ENCODE measurements around the gene USE1.
A peak's percentile ranks its signal among the peaks of the same experiment; 100 is the strongest.

Gene USE1

DNA sequence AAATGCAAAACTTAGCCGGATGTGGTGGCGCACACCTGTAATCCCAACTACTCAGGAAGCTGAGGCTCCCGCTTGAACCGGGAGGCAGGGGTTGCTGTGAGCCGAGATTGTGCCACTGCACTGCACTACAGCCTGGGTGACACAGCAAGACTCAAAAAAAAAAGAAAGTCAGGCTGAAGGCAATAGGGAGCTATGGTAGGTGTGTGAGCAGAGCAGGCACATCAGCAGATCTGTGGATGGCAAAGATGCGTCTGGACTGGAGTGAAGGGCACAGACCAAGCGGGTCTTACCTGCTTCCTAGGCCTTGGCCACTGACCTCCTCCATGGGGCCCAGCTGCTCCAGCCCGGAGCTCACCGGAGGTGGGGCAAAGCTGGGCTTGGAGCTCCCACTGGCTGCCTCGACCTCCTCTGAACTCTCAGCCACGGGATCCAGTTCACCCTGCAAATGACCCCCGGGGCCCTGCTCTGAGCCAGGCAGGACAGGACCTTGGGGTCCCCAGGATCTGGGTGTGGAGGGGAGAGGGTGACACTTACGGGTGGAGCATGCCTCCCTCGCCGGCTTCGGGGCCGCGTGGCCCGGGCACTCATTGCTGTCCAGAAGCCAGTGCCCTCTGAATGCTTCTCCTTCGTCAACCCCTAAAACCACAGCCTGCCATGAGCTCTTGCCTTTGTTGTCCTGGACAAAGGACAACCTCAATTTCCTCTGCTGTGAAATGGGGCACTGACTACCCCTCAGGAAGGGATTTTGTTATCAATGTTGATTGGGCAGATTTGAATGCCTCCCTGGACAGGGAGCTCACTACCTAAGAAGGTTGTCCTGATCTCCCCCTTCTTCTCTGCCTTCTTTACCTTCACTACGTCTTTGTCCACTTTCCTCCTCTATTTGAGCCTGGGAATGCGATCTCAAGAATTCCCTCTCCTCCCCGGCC lies 48.8 kb downstream of the USE1 start:
- FAIRE-seq (no peak), DNase-seq (ENCODE audit: insufficient read length, low spot score) (no peak)
- no peak for TF ChIP-seq CTCF (IDR thresholded peaks at IDR 0.05; ENCODE audit: insufficient read depth, missing control alignments)

DNA sequence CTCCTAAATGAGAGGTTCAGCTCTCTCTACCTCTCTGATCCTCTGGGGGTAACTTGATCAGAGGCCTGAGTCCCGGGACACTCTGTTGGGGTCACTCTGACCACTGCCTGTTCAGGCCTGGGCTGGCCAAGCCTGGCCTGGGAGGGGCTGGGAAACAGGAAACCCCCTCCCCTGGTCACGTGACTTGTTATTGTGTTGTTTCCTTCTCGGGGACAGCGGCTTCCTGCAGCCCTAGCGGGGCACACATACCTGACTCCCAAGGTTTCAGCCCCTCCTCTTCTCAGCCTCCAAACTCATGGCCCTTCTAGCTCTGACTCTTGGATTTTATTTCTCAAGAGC lies 49.5 kb downstream of the USE1 start, which contains the start of gene USHBP1:
USHBP1 (minus strand) TSS at position 105 of the 339 bp plus-strand sequence. CDS start 446 bp downstream, outside the sequence.
- DNase-seq (ENCODE audit: insufficient read length, low spot score) (no peak), FAIRE-seq (no peak)
- TF ChIP-seq CTCF (IDR thresholded peaks at IDR 0.05; ENCODE audit: insufficient read depth, missing control alignments) = no peak

- FAIRE-seq = no peak
- DNase-seq (ENCODE audit: insufficient read length, low spot score) = no peak
- TF ChIP-seq CTCF (IDR thresholded peaks at IDR 0.05; ENCODE audit: insufficient read depth, missing control alignments) = no peak
Measured at GRCh38 chr19:17266026-17266425, 50.9 kb downstream of the USE1 start.

- FAIRE-seq (no peak), DNase-seq (ENCODE audit: insufficient read length, low spot score) (no peak)
- TF ChIP-seq CTCF (IDR thresholded peaks at IDR 0.05; ENCODE audit: insufficient read depth, missing control alignments) = no peak
Measured at GRCh38 chr19:17266589-17266974, 51.4 kb downstream of the USE1 start.

- no peak for TF ChIP-seq CTCF (IDR thresholded peaks at IDR 0.05; ENCODE audit: insufficient read depth, missing control alignments)
Measured at GRCh38 chr19:17266975-17267788, 52.0 kb downstream of the USE1 start, which contains the start of gene BABAM1. BABAM1 (plus strand) TSS chr19:17267443; CDS start chr19:17268807, 1,364 bp downstream.

DNA sequence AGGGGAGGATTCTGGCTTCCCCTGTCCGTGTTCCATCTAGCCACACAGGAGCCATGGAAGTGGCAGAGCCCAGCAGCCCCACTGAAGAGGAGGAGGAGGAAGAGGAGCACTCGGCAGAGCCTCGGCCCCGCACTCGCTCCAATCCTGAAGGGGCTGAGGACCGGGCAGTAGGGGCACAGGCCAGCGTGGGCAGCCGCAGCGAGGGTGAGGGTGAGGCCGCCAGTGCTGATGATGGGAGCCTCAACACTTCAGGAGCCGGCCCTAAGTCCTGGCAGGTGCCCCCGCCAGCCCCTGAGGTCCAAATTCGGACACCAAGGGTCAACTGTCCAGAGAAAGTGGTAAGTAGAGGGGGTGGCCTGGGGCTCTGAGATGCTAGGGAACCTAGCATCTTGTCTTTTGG lies 53.6 kb downstream of the USE1 start:
- TF ChIP-seq CTCF (IDR thresholded peaks at IDR 0.05; ENCODE audit: insufficient read depth, missing control alignments) = no peak
- DNase-seq (ENCODE audit: insufficient read length, low spot score) = no peak
- FAIRE-seq = no peak

More at GRCh38 chr19:17266975-17267788, 52.0 kb downstream of the USE1 start, which contains the start of gene BABAM1:
- DNase-seq (ENCODE audit: insufficient read length, low spot score) (peak; percentile 92), FAIRE-seq (no peak)

Measured in D721Med (cell line).